Measurements from ENCODE around the gene BTNL9. TPM values are rescaled to one million over a fixed set of nuclear protein-coding genes. Genes with fewer than 3 reads are reported as not detected.

The BTNL9 gene
- total and polyA plus RNA-seq, 7 experiments from 2014 or later, result 1.6 TPM; not detected in 6

DNA sequence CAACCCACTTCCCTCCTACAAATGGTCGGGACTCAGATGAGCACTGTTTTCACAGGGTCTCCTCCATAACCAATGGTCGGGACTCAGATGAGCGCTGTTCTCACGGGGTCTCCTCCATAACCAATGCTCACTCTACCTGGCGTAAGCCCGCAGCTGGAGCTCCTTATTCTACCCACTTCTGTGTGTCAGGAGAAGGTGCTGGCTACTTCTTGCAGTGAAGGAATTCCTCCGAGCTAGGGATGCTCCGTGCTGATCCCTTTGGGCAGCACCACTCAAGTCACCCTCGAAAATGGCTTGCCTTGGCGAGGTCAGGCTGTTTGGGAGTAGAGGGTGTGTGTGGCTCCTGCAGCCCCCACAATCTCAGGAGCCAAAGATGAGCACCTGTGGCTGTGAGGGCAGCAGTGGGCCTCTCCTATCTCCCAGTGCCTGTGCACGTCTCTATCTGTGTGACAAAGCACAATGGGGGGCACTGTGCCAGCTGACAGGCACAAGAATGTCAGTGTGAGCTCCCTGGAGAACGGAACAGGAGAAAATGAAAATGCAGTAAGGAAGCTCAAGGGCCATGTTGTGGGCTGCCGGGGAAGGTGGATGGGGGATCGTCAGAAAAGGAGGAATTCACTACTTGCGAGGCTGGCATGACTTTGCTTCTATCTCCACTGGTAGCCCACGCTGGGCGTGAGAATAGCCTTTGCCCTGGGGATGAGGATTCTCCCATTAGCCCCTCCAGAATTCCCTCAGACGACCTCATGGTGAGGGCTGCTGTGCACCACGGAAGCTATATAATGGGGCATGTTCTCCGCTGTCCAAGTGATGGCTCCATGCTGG is 3.9 kb upstream of the BTNL9 start:
- H3K9me3 ChIP-seq (ENCODE audit: control insufficient read depth in 2 of 3, low read length in 3 of 3), result no peaks in the 10 kb centered on the region
- H3K4me1 ChIP-seq (ENCODE audit: control insufficient read depth in 2 of 2, insufficient read depth in 2 of 2, low read length in 2 of 2), result no peaks in the 10 kb centered on the region
- Mint-ChIP-seq H3K27me3 (peaks cover 4 to 62% (median 18%) of the 10 kb centered on the region in 5 donors), H3K36me3 (peaks cover 0 to 5% (median 0%) of the 10 kb centered on the region in 5 donors), H3K4me3 (no peak overlapping the region), H3K27ac (no peak overlapping the region), H3K9me3 (peaks cover 0 to 7% (median 5%) of the 10 kb centered on the region in 11 donors), H3K4me1 (peaks cover 0 to 7% (median 0%) of the 10 kb centered on the region in 7 donors)
- CTCF ChIA-PET, result no interaction called here
- POLR2A ChIA-PET, result no interaction called here
- intact Hi-C loops (cut with micrococcal nuclease), result no loop called here
- no peak overlapping the region for H3K27ac ChIP-seq (ENCODE audit: low read depth, low read length)
- no peaks in the 10 kb centered on the region for H3K27me3 ChIP-seq (ENCODE audit: control insufficient read depth in 2 of 2, insufficient read depth in 2 of 2, low read length in 2 of 2)
- DNase-seq (no peak), ATAC-seq (no peak)
- no peaks in the 10 kb centered on the region for H3K36me3 ChIP-seq (ENCODE audit: control insufficient read depth in 2 of 3, insufficient read depth in 3 of 3, low read length in 3 of 3)
- H3K4me3 ChIP-seq (ENCODE audit: low read length), result no peak overlapping the region

DNA sequence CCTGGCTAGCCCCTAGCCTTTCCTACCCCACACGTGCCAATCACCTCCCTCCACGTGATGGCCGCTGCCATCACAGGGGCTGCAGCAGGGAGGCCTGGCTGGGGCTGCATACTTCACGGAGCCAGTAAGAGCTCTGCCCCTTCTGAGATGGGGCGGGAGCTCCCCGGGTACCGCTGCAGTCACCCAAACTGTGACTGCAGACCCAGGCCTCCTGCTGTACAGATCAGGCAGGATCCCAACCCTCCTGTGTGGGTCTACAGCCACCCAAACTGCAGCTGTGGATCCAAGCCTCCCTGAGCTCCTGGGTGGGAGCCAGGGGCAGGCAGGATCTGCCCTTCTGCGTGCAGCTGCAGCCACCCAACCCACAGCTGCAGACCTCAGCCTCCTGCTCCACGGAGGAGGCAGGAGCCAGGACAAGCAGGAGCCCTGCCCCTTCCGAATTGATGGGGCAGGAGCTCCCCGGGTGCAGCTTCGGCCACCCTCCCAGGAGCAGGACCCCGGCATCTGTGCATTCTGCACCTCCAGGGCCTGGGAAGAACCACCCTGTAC is 3.2 kb upstream of the BTNL9 start:
- CTCF ChIA-PET, result no interaction called here
- Mint-ChIP-seq H3K9me3 (peaks cover 0 to 4% (median 2%) of the 10 kb centered on the region in 11 donors), H3K36me3 (peaks cover 0 to 2% (median 0%) of the 10 kb centered on the region in 5 donors), H3K4me1 (peaks cover 0 to 5% (median 0%) of the 10 kb centered on the region in 7 donors), H3K27me3 (peaks cover 6 to 60% (median 19%) of the 10 kb centered on the region in 5 donors), H3K4me3 (no peak overlapping the region), H3K27ac (no peak overlapping the region)
- intact Hi-C loops (cut with micrococcal nuclease), result no loop called here
- no peaks in the 10 kb centered on the region for H3K36me3 ChIP-seq (ENCODE audit: control insufficient read depth in 2 of 3, insufficient read depth in 3 of 3, low read length in 3 of 3)
- POLR2A ChIA-PET, result no interaction called here
- peaks cover 0 to under 1% of the 10 kb centered on the region in 2 donors for H3K27me3 ChIP-seq (ENCODE audit: control insufficient read depth in 2 of 2, insufficient read depth in 2 of 2, low read length in 2 of 2)
- H3K4me3 ChIP-seq (ENCODE audit: low read length), result no peak overlapping the region
- no peak overlapping the region for H3K27ac ChIP-seq (ENCODE audit: low read depth, low read length)
- H3K4me1 ChIP-seq (ENCODE audit: control insufficient read depth in 2 of 2, insufficient read depth in 2 of 2, low read length in 2 of 2), result no peaks in the 10 kb centered on the region
- ATAC-seq (no peak), DNase-seq (no peak)
- H3K9me3 ChIP-seq (ENCODE audit: control insufficient read depth in 2 of 3, low read length in 3 of 3), result no peaks in the 10 kb centered on the region

DNA sequence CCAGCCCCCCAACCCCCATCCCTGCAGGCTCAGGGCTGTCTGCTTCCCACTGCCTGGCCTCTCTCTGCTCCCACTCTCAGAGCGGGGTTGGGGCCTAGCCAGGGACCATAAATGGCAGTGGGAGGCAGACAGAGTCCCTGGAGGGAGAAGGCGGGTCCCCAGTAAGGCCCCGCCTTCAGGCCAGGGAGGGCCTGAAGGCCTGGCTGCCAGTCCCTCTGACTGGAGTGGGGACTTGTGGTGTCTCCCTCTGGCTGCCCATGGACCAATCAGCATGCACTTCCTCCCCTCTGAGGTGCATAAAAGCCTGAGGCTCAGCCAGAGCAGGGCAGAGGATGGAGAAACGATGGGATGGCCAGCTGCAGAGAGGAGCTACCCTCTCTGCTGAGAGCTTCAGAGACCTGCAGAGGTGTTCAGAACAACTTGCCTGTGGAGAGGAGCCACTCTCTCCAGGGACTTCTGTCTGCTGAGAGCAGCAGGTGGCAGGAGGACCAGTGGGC is 2.7 kb upstream of the BTNL9 start:
- H3K9me3 ChIP-seq (ENCODE audit: control insufficient read depth in 2 of 3, low read length in 3 of 3), result no peaks in the 10 kb centered on the region
- no peaks in the 10 kb centered on the region for H3K36me3 Mint-ChIP-seq
- CTCF ChIA-PET, result no interaction called here
- H3K27me3 ChIP-seq (ENCODE audit: control insufficient read depth in 2 of 2, insufficient read depth in 2 of 2, low read length in 2 of 2), result peaks cover 0 to 3% of the 10 kb centered on the region in 2 donors
- no peak overlapping the region for H3K4me3 ChIP-seq (ENCODE audit: low read length)
- H3K4me1 ChIP-seq (ENCODE audit: control insufficient read depth in 2 of 2, insufficient read depth in 2 of 2, low read length in 2 of 2), result no peaks in the 10 kb centered on the region
- no peak overlapping the region for H3K27ac ChIP-seq (ENCODE audit: low read depth, low read length)
- no peak overlapping the region for H3K4me3 Mint-ChIP-seq
- ATAC-seq (no peak), DNase-seq (no peak)
- no peak overlapping the region for H3K27ac Mint-ChIP-seq
- peaks cover 0 to 4% (median 0%) of the 10 kb centered on the region in 7 donors for H3K4me1 Mint-ChIP-seq
- intact Hi-C loops (cut with micrococcal nuclease), result no loop called here
- H3K9me3 Mint-ChIP-seq, result peaks cover 0 to 3% (median 0%) of the 10 kb centered on the region in 11 donors
- POLR2A ChIA-PET, result no interaction called here
- no peaks in the 10 kb centered on the region for H3K36me3 ChIP-seq (ENCODE audit: control insufficient read depth in 2 of 3, insufficient read depth in 3 of 3, low read length in 3 of 3)
- peaks cover 10 to 62% (median 19%) of the 10 kb centered on the region in 5 donors for H3K27me3 Mint-ChIP-seq

DNA sequence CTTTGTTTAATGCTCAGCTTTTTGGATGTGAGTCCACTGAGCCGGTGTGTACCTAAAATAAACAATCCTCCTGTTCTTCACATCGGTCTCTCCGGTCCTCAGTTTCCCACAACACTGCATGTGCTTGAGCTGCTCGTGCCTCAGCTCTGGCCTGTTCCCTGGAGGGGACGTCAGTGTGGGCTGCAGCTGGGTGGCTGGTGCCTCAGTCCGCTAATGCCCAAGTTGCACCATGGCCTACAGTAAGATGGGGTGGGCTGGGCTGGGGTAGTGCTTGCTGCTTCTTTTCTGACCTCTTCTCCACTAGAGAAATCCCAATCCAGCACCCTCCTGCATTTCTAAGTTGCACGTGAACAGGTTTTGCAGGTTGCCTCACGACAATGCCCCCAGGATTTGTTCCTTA is 595 bp upstream of the BTNL9 start:
- CTCF ChIA-PET, result no interaction called here
- POLR2A ChIA-PET, result no interaction called here
- ATAC-seq, result no peak
- intact Hi-C loops (cut with micrococcal nuclease), result no loop called here
- Mint-ChIP-seq H3K9me3 (peaks cover 0 to 3% (median 0%) of the 10 kb centered on the region in 11 donors), H3K4me1 (peaks cover 0 to 4% (median 0%) of the 10 kb centered on the region in 7 donors), H3K36me3 (no peaks in the 10 kb centered on the region), H3K27me3 (peaks cover 13 to 67% (median 33%) of the 10 kb centered on the region in 5 donors), H3K4me3 (no peak overlapping the region), H3K27ac (no peak overlapping the region)
- Histone ChIP-seq H3K4me1 (ENCODE audit: control insufficient read depth in 2 of 2, insufficient read depth in 2 of 2, low read length in 2 of 2) (no peaks in the 10 kb centered on the region), H3K9me3 (ENCODE audit: control insufficient read depth in 2 of 3, low read length in 3 of 3) (no peaks in the 10 kb centered on the region), H3K27me3 (ENCODE audit: control insufficient read depth in 2 of 2, insufficient read depth in 2 of 2, low read length in 2 of 2) (peaks cover 0 to 3% of the 10 kb centered on the region in 2 donors), H3K36me3 (ENCODE audit: control insufficient read depth in 2 of 3, insufficient read depth in 3 of 3, low read length in 3 of 3) (no peaks in the 10 kb centered on the region), H3K27ac (ENCODE audit: low read depth, low read length) (no peak overlapping the region), H3K4me3 (ENCODE audit: low read length) (no peak overlapping the region)
- DNase-seq, result no peak

DNA sequence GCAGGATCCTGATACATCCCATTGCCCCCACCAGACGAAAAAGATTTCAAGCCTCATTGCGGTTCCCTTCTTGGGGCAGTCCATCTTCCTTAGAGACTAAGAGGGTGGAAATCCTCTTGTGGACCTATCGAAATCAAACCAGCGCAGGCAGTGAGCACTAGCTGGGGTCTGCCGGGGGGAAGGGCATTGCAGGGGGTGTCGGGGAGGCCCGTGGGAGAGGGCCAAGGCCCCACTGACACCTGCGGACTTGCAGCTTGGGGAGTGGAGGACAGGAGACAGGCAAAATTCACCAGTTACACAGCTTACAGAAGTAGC is 522 bp downstream of the BTNL9 start:
- ChIA-PET POLR2A (no interaction called here), CTCF (no interaction called here)
- no peak overlapping the region for H3K4me3 ChIP-seq (ENCODE audit: low read length)
- peaks cover 0 to 3% of the 10 kb centered on the region in 2 donors for H3K27me3 ChIP-seq (ENCODE audit: control insufficient read depth in 2 of 2, insufficient read depth in 2 of 2, low read length in 2 of 2)
- peaks cover 13 to 62% (median 33%) of the 10 kb centered on the region in 5 donors for H3K27me3 Mint-ChIP-seq
- no peak overlapping the region for H3K27ac Mint-ChIP-seq
- no peak overlapping the region for H3K4me3 Mint-ChIP-seq
- ATAC-seq (no peak), DNase-seq (no peak)
- H3K9me3 ChIP-seq (ENCODE audit: control insufficient read depth in 2 of 3, low read length in 3 of 3), result peaks cover 0 to 2% (median 0%) of the 10 kb centered on the region in 3 experiments
- no peak overlapping the region for H3K27ac ChIP-seq (ENCODE audit: low read depth, low read length)
- H3K4me1 ChIP-seq (ENCODE audit: control insufficient read depth in 2 of 2, insufficient read depth in 2 of 2, low read length in 2 of 2), result no peaks in the 10 kb centered on the region
- H3K36me3 ChIP-seq (ENCODE audit: control insufficient read depth in 2 of 3, insufficient read depth in 3 of 3, low read length in 3 of 3), result no peaks in the 10 kb centered on the region
- no peaks in the 10 kb centered on the region for H3K36me3 Mint-ChIP-seq
- H3K9me3 Mint-ChIP-seq, result peaks cover 0 to 3% (median 0%) of the 10 kb centered on the region in 11 donors
- intact Hi-C loops (cut with micrococcal nuclease), result no loop called here
- peaks cover 0 to 4% (median 0%) of the 10 kb centered on the region in 7 donors for H3K4me1 Mint-ChIP-seq

DNA sequence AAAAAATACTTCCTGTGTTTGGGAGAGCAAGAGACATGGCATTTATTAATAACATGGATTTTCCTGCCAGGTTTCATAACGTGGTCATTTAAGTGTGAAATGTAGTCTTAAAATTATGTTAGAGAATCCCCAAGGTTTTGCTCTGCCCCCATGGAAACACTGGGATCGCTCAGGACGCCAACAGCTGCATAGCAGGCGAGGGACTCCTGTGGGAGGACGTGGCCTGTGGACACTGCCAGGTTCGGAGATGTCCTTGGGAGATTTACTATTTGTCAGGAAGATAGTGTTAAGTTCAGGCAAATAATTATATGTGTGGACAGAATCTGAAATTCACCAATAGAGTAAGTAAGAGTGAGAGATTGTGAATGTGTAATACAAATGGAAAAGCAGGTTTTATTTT is 977 bp downstream of the BTNL9 start:
- no peaks in the 10 kb centered on the region for H3K4me1 ChIP-seq (ENCODE audit: control insufficient read depth in 2 of 2, insufficient read depth in 2 of 2, low read length in 2 of 2)
- POLR2A ChIA-PET, result no interaction called here
- H3K27me3 ChIP-seq (ENCODE audit: control insufficient read depth in 2 of 2, insufficient read depth in 2 of 2, low read length in 2 of 2), result peaks cover 0 to 3% of the 10 kb centered on the region in 2 donors
- no peak for DNase-seq
- no peak for ATAC-seq
- CTCF ChIA-PET, result no interaction called here
- no peaks in the 10 kb centered on the region for H3K36me3 ChIP-seq (ENCODE audit: control insufficient read depth in 2 of 3, insufficient read depth in 3 of 3, low read length in 3 of 3)
- intact Hi-C loops (cut with micrococcal nuclease), result no loop called here
- Mint-ChIP-seq H3K4me1 (peaks cover 0 to 4% (median 0%) of the 10 kb centered on the region in 7 donors), H3K36me3 (no peaks in the 10 kb centered on the region), H3K4me3 (no peak overlapping the region), H3K27me3 (peaks cover 13 to 58% (median 33%) of the 10 kb centered on the region in 5 donors), H3K9me3 (peaks cover 0 to 3% (median 0%) of the 10 kb centered on the region in 11 donors), H3K27ac (no peak overlapping the region)
- H3K9me3 ChIP-seq (ENCODE audit: control insufficient read depth in 2 of 3, low read length in 3 of 3), result peaks cover 0 to 4% (median 0%) of the 10 kb centered on the region in 3 experiments
- no peak overlapping the region for H3K27ac ChIP-seq (ENCODE audit: low read depth, low read length)
- no peak overlapping the region for H3K4me3 ChIP-seq (ENCODE audit: low read length)
